Erythroblast (primary cell): ENCODE measurements around the gene LRRC58.

Experiments
- GATA1 ChIP-seq: IDR thresholded peaks from 2 replicates; pipeline ENCODE4 v1.6.1; 2011; ENCODE audit warnings: low read depth, mild to moderate bottlenecking, control low read depth, low read length, moderate library complexity
- POLR2A ChIP-seq: IDR thresholded peaks from 2 replicates; pipeline ENCODE4 v1.6.1; 2011; ENCODE audit warnings: mild to moderate bottlenecking, low read length

GRCh38 chr3:120302361-120302760 is 46.8 kb downstream of the LRRC58 start:
- TF ChIP-seq POLR2A (no peak), GATA1 (no peak)
